SIG-M5 treated with dmso at 0.1 percent for 504 hours (cell line): ENCODE results near the gene DDX25.

Experiments
- DNase-seq: peaks from one replicate; lab custom pipeline; 2025; ENCODE audit not compliant: unreplicated experiment; lab: John Stamatoyannopoulos, UW

DDX25 gene

GRCh38 chr11:125948278-125949051, 44.2 kb downstream of the DDX25 start:
- DNase-seq = no peak

- no peak for DNase-seq
These were observed 45.2 kb downstream of the DDX25 start for GRCh38 chr11:125949271-125950177.

GRCh38 chr11:125950178-125950490, 45.8 kb downstream of the DDX25 start:
- DNase-seq = no peak

- DNase-seq = no peak
These were observed 46.7 kb downstream of the DDX25 start for GRCh38 chr11:125950696-125951651.

- no peak for DNase-seq
These were observed 47.4 kb downstream of the DDX25 start for GRCh38 chr11:125951731-125952130.

- DNase-seq = no peak
These were observed 48.3 kb downstream of the DDX25 start for GRCh38 chr11:125952559-125952958.

DNA sequence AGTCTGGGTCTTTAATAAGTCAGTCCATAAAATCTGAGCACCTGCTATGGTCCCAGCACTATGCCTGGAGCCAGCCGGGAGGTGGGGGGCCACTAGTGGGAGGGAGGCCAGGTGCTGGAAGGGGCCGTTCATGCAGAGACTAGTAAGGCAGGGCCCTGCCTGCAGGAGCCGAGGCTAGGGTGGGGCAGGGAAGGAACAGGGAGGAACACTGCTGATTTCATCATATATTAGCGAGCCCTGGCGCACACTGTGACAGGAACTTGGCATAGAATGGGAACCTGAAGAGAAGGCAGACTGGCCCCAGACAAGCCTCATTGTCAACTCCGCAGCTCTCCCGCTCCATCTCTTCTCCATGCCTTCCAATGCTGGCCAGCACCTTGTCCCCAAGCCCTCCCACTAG, 48.7 kb downstream of the DDX25 start:
- no peak for DNase-seq

GRCh38 chr11:125953401-125953935, 49.2 kb downstream of the DDX25 start:
- no peak for DNase-seq

- no peak for DNase-seq
These were observed 50.0 kb downstream of the DDX25 start for GRCh38 chr11:125954123-125954944.

GRCh38 chr11:125954945-125955640, 50.8 kb downstream of the DDX25 start:
- DNase-seq = no peak

DNA sequence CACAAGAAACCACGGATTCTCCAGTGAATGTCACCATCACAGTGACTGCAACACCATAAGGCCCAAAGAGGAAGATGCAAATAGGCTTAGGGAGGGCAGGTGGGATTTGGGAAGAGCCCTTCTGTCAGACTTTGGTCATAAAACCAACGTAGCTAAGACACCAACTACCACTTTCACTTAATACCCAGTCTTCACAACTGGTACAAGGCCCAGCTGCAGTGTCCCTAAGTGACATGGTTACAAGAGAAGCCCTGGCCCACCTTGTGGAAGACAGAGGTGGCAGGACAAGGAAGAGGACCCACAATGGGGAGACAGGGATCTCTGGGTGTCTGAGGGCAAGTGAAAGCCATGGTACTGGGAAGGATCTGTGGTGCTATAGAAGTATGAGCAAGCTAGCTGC, 51.5 kb downstream of the DDX25 start:
- DNase-seq = no peak

- DNase-seq = no peak
These were observed 52.3 kb downstream of the DDX25 start for GRCh38 chr11:125956391-125957134.

GRCh38 chr11:125957618-125958332, 53.5 kb downstream of the DDX25 start:
- DNase-seq = no peak

DNA sequence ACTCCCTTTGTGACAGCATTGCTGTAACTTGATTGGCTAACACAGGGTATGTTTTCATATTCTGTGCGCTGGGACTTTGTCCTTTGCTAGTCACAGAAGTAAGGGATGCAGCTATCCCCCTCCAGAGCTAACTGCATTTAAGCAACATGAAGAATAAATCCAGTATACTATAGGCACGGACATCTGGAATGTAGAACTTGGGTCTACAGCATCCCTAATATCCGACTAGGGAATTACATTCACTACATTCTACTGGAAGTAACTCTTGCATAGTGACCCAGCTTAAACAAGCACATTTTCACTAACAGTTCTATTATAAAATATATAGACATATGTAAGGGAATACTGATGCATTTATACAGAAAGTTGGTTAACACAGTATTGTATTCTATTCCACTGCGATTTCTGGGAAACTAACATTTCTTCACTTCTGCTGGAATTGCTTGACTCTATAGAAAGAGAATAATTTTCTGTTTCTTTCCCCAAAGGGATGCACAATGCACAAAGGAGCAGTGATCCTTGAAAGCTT, 54.6 kb downstream of the DDX25 start:
- no peak for DNase-seq

- DNase-seq = no peak
These were observed 55.2 kb downstream of the DDX25 start for GRCh38 chr11:125959511-125959910.

- DNase-seq = no peak
These were observed 55.6 kb downstream of the DDX25 start for GRCh38 chr11:125959931-125960330.

DNA sequence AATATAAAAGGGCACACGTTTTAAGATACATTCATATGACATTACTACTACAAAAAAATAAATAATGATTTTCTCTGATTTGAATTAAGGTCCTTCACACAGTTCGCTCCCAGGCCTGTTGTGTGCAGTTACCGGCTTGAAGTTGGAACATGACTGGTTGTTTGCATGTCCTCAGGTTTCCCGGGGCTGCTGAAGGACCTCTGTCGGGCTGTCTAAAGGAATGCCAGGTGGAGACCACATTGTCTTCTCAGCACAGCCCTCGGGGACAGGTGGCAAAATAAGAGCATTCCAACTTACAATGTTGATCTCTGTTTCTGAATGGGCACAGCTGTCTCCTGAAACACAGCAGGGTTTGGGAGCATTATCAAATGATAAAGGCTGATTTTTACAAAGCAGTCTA, 56.5 kb downstream of the DDX25 start:
- DNase-seq = no peak

GRCh38 chr11:125967515-125967914, 63.2 kb downstream of the DDX25 start:
- DNase-seq = no peak
